ENCODE results near the gene CPNE1. TPM values are rescaled to one million over a fixed set of nuclear protein-coding genes. Genes with fewer than 3 reads are reported as not detected.

Gene CPNE1
- total and polyA plus RNA-seq, 2 of the 8 experiments (the other 6 are each of a cell fraction or from before 2014, with no cell fraction given), result 294 to 346 TPM

GRCh38 chr20:35611482-35611881 is 53.2 kb downstream of the CPNE1 start:
- 87% methylated on average over 2 of the region's 2 CpGs; no CpG with 5 or more reads in 1 of the 2 experiments for WGBS, 2 experiments (ENCODE audit: extremely low coverage in 1 of 2, insufficient coverage in 1 of 2, insufficient read length in 1 of 2, insufficient replicate concordance in 2 of 2, low coverage in 1 of 2, low lambda C conversion rate in 2 of 2, missing lambda C conversion rate in 1 of 2)
- ChIA-PET POLR2A (ENCODE audit: partially characterized antibody) (interaction anchor here (1.0 kb wide), 1 partner anchor 161 kb away, joined by 3 read pairs; the partner anchor contains the start of gene PHF20), CTCF (ENCODE audit: partially characterized antibody) (interaction anchor here (0.5 to 10.1 kb wide), 7 partner anchors 8 to 343 kb away, joined by 3 to 121 read pairs (median 3); partner anchors contain the start of gene SCAND1)
- H3K4ac ChIP-seq (replicated peaks; ENCODE audit: insufficient read length, low read depth, low read length), result no peak overlapping the region
- H2BK120ac ChIP-seq (replicated peaks; ENCODE audit: low read depth, low read length), result no peak overlapping the region
- H4K20me1 ChIP-seq (replicated peaks in 1 of 2; ENCODE audit: control insufficient read depth in 1 of 2, insufficient read depth in 2 of 2, low read length in 2 of 2), result no peaks in the 10 kb centered on the region
- no peak overlapping the region for H3K23ac ChIP-seq (ENCODE audit: insufficient read length)
- H3K56ac ChIP-seq (replicated peaks; ENCODE audit: insufficient read length, low read depth, low read length), result no peak overlapping the region
- H3K36me3 ChIP-seq (ENCODE audit: control insufficient read depth in 2 of 4, insufficient read depth in 4 of 4, low read length in 3 of 4), result no peaks in the 10 kb centered on the region
- no peak overlapping the region for H3K14ac ChIP-seq (ENCODE audit: insufficient read length)
- no peak overlapping the region for H3K27ac ChIP-seq (ENCODE audit: low read depth, low read length)
- no peak overlapping the region for H2BK5ac ChIP-seq (ENCODE audit: low read depth, low read length)
- H4K8ac ChIP-seq (ENCODE audit: extremely low read depth, insufficient read depth, low read length), result no peak overlapping the region
- H2AK5ac ChIP-seq (ENCODE audit: low read depth, low read length), result no peak overlapping the region
- no peak overlapping the region for H2AFZ ChIP-seq (ENCODE audit: low read length)
- FAIRE-seq, result no peak
- H3K4me1 ChIP-seq (replicated peaks in 1 of 4; ENCODE audit: control insufficient read depth in 3 of 4, insufficient read depth in 4 of 4, low read length in 3 of 4), result no peaks in the 10 kb centered on the region; a peak in 2 of 7 replicates
- H3K4me2 ChIP-seq (ENCODE audit: insufficient read depth in 1 of 2, low read depth in 2 of 2, low read length in 2 of 2), result no peak overlapping the region
- H2BK12ac ChIP-seq (ENCODE audit: low read depth, low read length), result no peak overlapping the region
- no peaks in the 10 kb centered on the region for H3K9me3 ChIP-seq (ENCODE audit: insufficient read depth in 2 of 2, low read depth in 1 of 2, low read length in 1 of 2)
- H3K23me2 ChIP-seq (ENCODE audit: low read depth, low read length), result peaks cover 3% of the 10 kb centered on the region; the same call in 1 of the 2 replicates
- H3K79me1 ChIP-seq (ENCODE audit: low read depth, low read length), result no peaks in the 10 kb centered on the region
- H3K9ac ChIP-seq (replicated peaks in 1 of 4; ENCODE audit: extremely low read depth in 1 of 4, low read depth in 3 of 4, low read length in 3 of 4), result no peak overlapping the region
- H3K18ac ChIP-seq (ENCODE audit: extremely low read depth, low read length), result no peak overlapping the region
- no peak for DNase-seq (ENCODE audit: low read depth in 1 of 2, low spot score in 2 of 2)
- H4K5ac ChIP-seq (ENCODE audit: insufficient read length, low read depth, low read length), result no peak overlapping the region
- no peak overlapping the region for H2BK15ac ChIP-seq (ENCODE audit: low read length)
- no peaks in the 10 kb centered on the region for H3K79me2 ChIP-seq (ENCODE audit: control insufficient read depth in 1 of 2, insufficient read depth in 2 of 2, low read length in 2 of 2)
- no peak overlapping the region for H4K91ac ChIP-seq (replicated peaks; ENCODE audit: insufficient read length, low read length)
- H2BK20ac ChIP-seq (ENCODE audit: low read length), result no peak overlapping the region
- H3K4me3 ChIP-seq (ENCODE audit: extremely low read depth in 1 of 4, insufficient read depth in 2 of 4, low read depth in 3 of 4, low read length in 4 of 4), result no peak overlapping the region
- peaks cover 0 to 4% (median 0%) of the 10 kb centered on the region in 4 experiments; a peak in 2 of 7 replicates for H3K27me3 ChIP-seq (replicated peaks in 1 of 4; ENCODE audit: control insufficient read depth in 3 of 4, extremely low read depth in 1 of 4, insufficient read depth in 3 of 4, low read length in 3 of 4)
- no peak for TF ChIP-seq HDAC2 (IDR thresholded peaks at IDR 0.05; ENCODE audit: borderline replicate concordance in 1 of 2, low read depth in 2 of 2, low read length in 2 of 2)
- TF ChIP-seq EP300 (IDR thresholded peaks at IDR 0.05; ENCODE audit: borderline replicate concordance in 1 of 2, low read depth in 2 of 2, low read length in 2 of 2), result no peak
- TF ChIP-seq TEAD4 (IDR thresholded peaks at IDR 0.05; ENCODE audit: low read depth, low read length), result no peak
- TF ChIP-seq EZH2 (IDR thresholded peaks at IDR 0.05; ENCODE audit: low read depth, low read length, severe bottlenecking), result no peak
- TF ChIP-seq, protein P1, sequence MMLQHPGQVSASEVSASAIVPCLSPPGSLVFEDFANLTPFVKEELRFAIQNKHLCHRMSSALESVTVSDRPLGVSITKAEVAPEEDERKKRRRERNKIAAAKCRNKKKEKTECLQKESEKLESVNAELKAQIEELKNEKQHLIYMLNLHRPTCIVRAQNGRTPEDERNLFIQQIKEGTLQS (IDR thresholded peaks at IDR 0.05; ENCODE audit: insufficient read depth, low read depth, low read length), result no peak
- TF ChIP-seq GTF2F1 (IDR thresholded peaks at IDR 0.05; ENCODE audit: borderline replicate concordance, low read depth, low read length), result no peak
- TF ChIP-seq EGR1 (IDR thresholded peaks at IDR 0.05; ENCODE audit: borderline replicate concordance, low read depth, low read length), result no peak
- TF ChIP-seq ATF2 (IDR thresholded peaks at IDR 0.05; ENCODE audit: low read length), result no peak
- TF ChIP-seq POLR2A (IDR thresholded peaks at IDR 0.05; ENCODE audit: control extremely low read depth in 1 of 2, low read depth in 2 of 2, low read length in 2 of 2), result no peak
- TF ChIP-seq MAFK (IDR thresholded peaks at IDR 0.05; ENCODE audit: low read depth, low read length), result no peak
- TF ChIP-seq BCL11A (IDR thresholded peaks at IDR 0.05; ENCODE audit: low read depth in 2 of 2, low read length in 2 of 2), result no peak
